ENCODE data around the gene SLC2A13. TPM values are rescaled to one million over a fixed set of nuclear protein-coding genes. Genes with fewer than 3 reads are reported as not detected.

The SLC2A13 gene
- total RNA-seq, 1 experiment from 2014 or later = 1.7 TPM

DNA sequence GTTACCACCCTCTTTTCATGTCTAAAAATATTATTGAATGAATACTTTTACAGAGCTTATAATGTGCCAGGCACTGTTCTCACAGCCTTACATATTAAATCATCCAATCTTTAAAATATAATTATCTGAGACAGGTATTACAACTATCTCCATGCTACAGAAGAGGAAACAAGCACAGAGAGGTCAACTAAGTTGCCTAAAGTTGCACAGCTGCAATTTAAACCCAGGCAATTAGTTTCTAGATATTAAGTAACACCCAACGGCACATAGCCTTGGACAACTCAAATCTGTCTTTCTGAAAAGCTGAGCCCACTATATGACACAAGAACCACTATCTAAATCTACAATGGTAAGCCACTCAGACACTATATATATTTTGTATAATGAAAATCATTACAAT, 92.6 kb downstream of the SLC2A13 start:
- H3K4me1 Mint-ChIP-seq (ENCODE audit: insufficient read depth, unreplicated experiment) = peaks cover 18% of the 10 kb centered on the region

DNA sequence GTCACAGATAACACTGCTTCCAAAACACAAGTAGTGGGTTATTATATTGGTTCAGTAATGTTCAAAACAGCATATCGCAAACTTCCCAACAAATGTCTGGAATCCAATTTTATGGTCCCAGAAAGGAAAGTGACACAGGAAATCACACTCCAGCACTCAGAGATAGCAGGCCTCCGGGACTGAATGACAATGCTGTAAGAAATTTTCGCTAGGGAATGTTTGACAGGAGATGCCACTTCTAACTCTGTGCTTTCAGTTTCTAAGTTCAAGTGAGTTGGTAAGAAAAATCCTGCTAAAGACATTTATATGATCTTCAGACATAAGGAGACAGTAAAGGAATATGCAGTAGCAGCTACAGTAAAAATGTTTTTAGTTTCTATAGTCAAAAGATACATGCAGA, 93.2 kb downstream of the SLC2A13 start:
- no TSS peak for BruUV-seq (replicated peaks)
- Mint-ChIP-seq H3K27me3 (ENCODE audit: insufficient read depth, unreplicated experiment) (no peaks in the 10 kb centered on the region), H3K9me3 (ENCODE audit: unreplicated experiment) (no peaks in the 10 kb centered on the region), H3K4me1 (ENCODE audit: insufficient read depth, unreplicated experiment) (peaks cover 18% of the 10 kb centered on the region), H3K4me3 (ENCODE audit: unreplicated experiment) (no peak overlapping the region), H3K27ac (ENCODE audit: low read depth, unreplicated experiment) (no peak overlapping the region), H3K36me3 (ENCODE audit: insufficient read depth, unreplicated experiment) (no peaks in the 10 kb centered on the region)
- TF ChIP-seq, protein P1, sequence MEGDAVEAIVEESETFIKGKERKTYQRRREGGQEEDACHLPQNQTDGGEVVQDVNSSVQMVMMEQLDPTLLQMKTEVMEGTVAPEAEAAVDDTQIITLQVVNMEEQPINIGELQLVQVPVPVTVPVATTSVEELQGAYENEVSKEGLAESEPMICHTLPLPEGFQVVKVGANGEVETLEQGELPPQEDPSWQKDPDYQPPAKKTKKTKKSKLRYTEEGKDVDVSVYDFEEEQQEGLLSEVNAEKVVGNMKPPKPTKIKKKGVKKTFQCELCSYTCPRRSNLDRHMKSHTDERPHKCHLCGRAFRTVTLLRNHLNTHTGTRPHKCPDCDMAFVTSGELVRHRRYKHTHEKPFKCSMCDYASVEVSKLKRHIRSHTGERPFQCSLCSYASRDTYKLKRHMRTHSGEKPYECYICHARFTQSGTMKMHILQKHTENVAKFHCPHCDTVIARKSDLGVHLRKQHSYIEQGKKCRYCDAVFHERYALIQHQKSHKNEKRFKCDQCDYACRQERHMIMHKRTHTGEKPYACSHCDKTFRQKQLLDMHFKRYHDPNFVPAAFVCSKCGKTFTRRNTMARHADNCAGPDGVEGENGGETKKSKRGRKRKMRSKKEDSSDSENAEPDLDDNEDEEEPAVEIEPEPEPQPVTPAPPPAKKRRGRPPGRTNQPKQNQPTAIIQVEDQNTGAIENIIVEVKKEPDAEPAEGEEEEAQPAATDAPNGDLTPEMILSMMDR (IDR thresholded peaks at IDR 0.05; ENCODE audit: unreplicated experiment) = no peak
- ChIA-PET CTCF (interaction anchor here (0.6 to 9.1 kb wide), 12 partner anchors 9 to 301 kb away, joined by 4 to 182 read pairs (median 12); partner anchors contain the start of gene SLC2A13), POLR2A (no interaction called here)
- intact Hi-C loops (cut with micrococcal nuclease) = no loop called here
- no peak for DNase-seq (ENCODE audit: unreplicated experiment)

More for the DNA sequence above, 92.6 kb downstream of the SLC2A13 start:
- TF ChIP-seq, protein P1 (IDR thresholded peaks at IDR 0.05; ENCODE audit: unreplicated experiment) = no peak
- H3K27ac Mint-ChIP-seq (ENCODE audit: low read depth, unreplicated experiment) = no peak overlapping the region
- no peaks in the 10 kb centered on the region for H3K9me3 Mint-ChIP-seq (ENCODE audit: unreplicated experiment)
- POLR2A ChIA-PET = no interaction called here
- H3K4me3 Mint-ChIP-seq (ENCODE audit: unreplicated experiment) = no peak overlapping the region
- intact Hi-C loops (cut with micrococcal nuclease) = no loop called here
- DNase-seq (ENCODE audit: unreplicated experiment) = no peak
- H3K27me3 Mint-ChIP-seq (ENCODE audit: insufficient read depth, unreplicated experiment) = no peaks in the 10 kb centered on the region
- no peaks in the 10 kb centered on the region for H3K36me3 Mint-ChIP-seq (ENCODE audit: insufficient read depth, unreplicated experiment)
- no TSS peak for BruUV-seq (replicated peaks)
- CTCF ChIA-PET = interaction anchor here (0.6 to 9.1 kb wide), 7 partner anchors 8 to 467 kb away, joined by 3 to 182 read pairs (median 7); partner anchors contain the start of gene SLC2A13

DNA sequence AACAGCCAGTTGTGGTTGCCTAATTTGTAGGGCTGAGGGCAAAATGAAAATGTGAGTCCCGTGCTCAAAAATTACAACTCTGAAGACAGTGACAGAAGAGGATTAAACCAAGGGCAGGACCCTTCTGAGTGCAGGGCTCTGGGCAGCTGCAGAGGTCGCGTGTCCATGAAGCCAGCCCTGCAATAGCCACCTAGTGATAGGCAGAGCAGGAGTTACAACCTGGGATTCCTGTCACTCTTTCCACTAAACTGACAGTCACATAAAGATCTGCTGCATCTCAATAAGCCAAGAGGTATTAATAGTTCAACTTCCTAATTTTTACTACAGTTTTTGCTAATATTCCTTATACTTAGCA, 94.1 kb downstream of the SLC2A13 start:
- no peak for DNase-seq (ENCODE audit: unreplicated experiment)
- CTCF ChIA-PET = interaction anchor here (0.5 to 9.1 kb wide), 51 partner anchors 9 to 1115 kb away, joined by 3 to 182 read pairs (median 4); partner anchors contain the start of gene SLC2A13
- H3K9me3 Mint-ChIP-seq (ENCODE audit: unreplicated experiment) = no peaks in the 10 kb centered on the region
- TF ChIP-seq, protein P1 (IDR thresholded peaks at IDR 0.05; ENCODE audit: unreplicated experiment) = no peak
- no peaks in the 10 kb centered on the region for H3K27me3 Mint-ChIP-seq (ENCODE audit: insufficient read depth, unreplicated experiment)
- peaks cover 14% of the 10 kb centered on the region for H3K4me1 Mint-ChIP-seq (ENCODE audit: insufficient read depth, unreplicated experiment)
- POLR2A ChIA-PET = interaction anchor here (0.7 to 2.0 kb wide), 5 partner anchors 26 to 302 kb away, joined by 3 to 13 read pairs (median 4); partner anchors contain the start of gene SLC2A13
- intact Hi-C loops (cut with micrococcal nuclease) = loop anchor here (1.0 kb wide), 2 partner anchors 96 to 302 kb away; no protein-coding TSS in a partner anchor
- no peaks in the 10 kb centered on the region for H3K36me3 Mint-ChIP-seq (ENCODE audit: insufficient read depth, unreplicated experiment)
- no peak overlapping the region for H3K27ac Mint-ChIP-seq (ENCODE audit: low read depth, unreplicated experiment)
- H3K4me3 Mint-ChIP-seq (ENCODE audit: unreplicated experiment) = peak overlapping the region; percentile 40
- BruUV-seq (replicated peaks) = no TSS peak

DNA sequence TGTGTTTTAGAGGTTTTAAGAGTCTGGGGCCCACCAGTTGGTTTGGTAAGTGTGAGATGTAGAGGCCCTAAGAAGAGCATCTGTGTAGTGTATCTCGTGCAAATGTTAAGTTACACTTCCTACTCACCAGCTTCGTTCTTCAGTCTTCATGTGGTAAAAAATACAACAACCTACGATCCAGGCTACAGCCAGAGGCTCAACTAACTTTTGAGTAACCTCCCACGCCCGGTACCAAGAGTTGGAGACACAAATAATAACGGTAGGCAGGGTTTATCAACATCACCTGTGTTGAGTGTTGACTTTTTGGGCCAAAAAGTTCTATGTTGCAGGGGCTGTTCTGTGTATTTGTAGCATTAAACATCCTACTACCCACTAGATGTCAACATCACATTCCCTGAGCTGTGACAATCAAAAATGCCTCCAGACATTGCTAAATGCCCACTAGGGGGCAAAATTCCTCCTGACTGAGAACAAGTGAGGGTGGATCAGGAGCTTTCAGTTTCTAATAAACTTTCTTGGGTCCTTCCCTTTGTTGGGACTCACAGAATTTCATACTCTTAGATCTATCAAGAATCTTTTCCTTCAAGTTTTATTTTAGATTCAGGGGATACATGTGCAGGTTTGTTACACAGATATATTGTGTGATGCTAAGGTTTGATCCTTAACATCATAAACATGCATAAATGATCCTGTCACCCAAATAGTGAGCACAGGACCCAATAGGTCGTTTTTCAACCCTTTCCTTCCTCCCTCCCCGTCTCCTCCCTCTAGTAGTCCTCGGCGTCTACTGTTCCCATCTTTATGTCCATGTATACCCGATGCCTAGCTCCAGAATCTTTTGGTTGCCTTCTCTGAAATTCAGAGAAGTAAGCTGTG, 94.7 kb downstream of the SLC2A13 start:
- H3K9me3 Mint-ChIP-seq (ENCODE audit: unreplicated experiment) = no peaks in the 10 kb centered on the region
- no peaks in the 10 kb centered on the region for H3K36me3 Mint-ChIP-seq (ENCODE audit: insufficient read depth, unreplicated experiment)
- peak overlapping the region; percentile 40 for H3K4me3 Mint-ChIP-seq (ENCODE audit: unreplicated experiment)
- no peak overlapping the region for H3K27ac Mint-ChIP-seq (ENCODE audit: low read depth, unreplicated experiment)
- intact Hi-C loops (cut with micrococcal nuclease) = loop anchor here (1.0 kb wide), 2 partner anchors 96 to 302 kb away; no protein-coding TSS in a partner anchor
- peak; percentile 83 for DNase-seq (ENCODE audit: unreplicated experiment)
- ChIA-PET CTCF (interaction anchor here (0.5 to 9.1 kb wide), 65 partner anchors 8 to 1288 kb away, joined by 3 to 182 read pairs (median 4); partner anchors contain the start of gene SLC2A13), POLR2A (interaction anchor here (0.5 to 2.0 kb wide), 7 partner anchors 10 to 303 kb away, joined by 3 to 13 read pairs (median 4); partner anchors contain the start of gene SLC2A13)
- TF ChIP-seq, protein P1 (IDR thresholded peaks at IDR 0.05; ENCODE audit: unreplicated experiment) = peak; percentile 83
- H3K4me1 Mint-ChIP-seq (ENCODE audit: insufficient read depth, unreplicated experiment) = peaks cover 13% of the 10 kb centered on the region
- no TSS peak for BruUV-seq (replicated peaks)
- H3K27me3 Mint-ChIP-seq (ENCODE audit: insufficient read depth, unreplicated experiment) = no peaks in the 10 kb centered on the region

All from MCF 10A (cell line).